PC-3 (cell line): ENCODE measurements around the gene MAP1LC3B.

Experiments used
- CTCF ChIP-seq: fragments of 300-600 bp; sonication (generic); conservative IDR thresholded peaks from 2 replicates; pipeline ENCODE4 v1.5.1; 2017; ENCODE audit warnings: antibody characterized with exemption, low read depth, mild to moderate bottlenecking, low read length
- EZH2phosphoT487 ChIP-seq: fragments of 300-600 bp; sonication (generic); IDR thresholded peaks from 2 replicates; pipeline ENCODE4 v1.6.1; 2018; ENCODE audit warnings: mild to moderate bottlenecking, antibody characterized with exemption, low read length, borderline replicate concordance

GRCh38 chr16:87369117-87369765, 22.9 kb upstream of the MAP1LC3B start:
- TF ChIP-seq CTCF = no peak
- no peak for TF ChIP-seq EZH2phosphoT487
